GM19328 (cell line): ENCODE results near the gene ROBO4.

ENCODE experiments used
- ATAC-seq: cut with Tn5 transposase; IDR thresholded peaks from one replicate; pipeline ENCODE4 v1.9.1; 2021; ENCODE audit warnings: mild to moderate bottlenecking, moderate library complexity; ENCODE audit not compliant: unreplicated experiment

The ROBO4 gene

DNA sequence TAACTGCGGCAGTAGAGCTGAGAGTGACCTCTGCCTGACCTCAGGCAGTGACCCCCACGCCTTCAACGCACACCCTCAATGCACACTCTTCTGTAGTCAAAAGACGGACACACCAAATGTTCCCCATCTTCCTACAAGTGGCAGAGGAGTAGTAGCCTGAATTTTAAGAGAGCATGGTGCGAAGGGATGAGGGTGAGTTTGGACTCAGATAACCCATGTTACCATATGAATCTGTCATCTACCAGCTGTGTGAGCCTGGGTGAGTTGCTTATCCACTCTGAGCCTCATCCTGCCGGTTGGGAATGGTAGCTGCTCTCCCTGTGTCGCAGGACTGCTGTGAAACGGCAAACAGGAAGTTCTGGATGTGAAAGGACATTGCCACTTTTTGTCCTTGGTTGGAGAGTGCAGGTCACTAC lies 53.0 kb downstream of the ROBO4 start:
- no peak for ATAC-seq

DNA sequence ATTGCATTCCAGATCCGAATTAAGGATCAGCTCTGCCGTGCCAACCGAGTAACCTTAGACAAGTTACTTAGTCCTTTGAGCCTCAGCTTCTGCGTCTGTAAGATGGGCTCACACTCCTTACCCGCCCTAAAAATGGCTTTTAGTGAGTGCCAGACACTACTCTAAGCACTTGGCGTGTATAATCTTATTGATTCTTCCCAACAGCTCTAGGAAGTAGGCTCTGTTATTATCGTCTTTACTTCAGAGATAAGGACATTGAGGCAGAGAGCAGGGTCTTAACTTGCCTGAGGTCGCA lies 54.1 kb downstream of the ROBO4 start:
- no peak for ATAC-seq

DNA sequence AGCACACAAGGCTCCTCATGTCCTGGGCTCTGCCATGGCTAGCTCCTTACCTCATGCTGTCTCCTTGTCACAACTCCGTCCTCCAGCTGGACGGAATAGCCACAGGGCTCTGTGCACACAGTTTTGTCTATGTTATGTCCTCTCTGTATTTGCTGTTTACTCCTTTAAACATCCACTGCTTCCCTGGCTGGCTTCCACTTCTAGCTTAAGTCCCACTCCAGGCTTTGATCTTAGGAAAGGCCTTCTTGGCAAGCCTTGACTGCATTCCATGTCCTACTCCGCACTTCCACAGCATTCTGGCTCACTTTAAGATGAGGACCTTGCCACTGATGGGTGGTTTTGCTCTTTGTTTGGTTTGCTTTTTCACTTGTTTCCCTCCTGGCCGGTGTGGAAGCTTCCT lies 55.4 kb downstream of the ROBO4 start:
- ATAC-seq, result no peak

DNA sequence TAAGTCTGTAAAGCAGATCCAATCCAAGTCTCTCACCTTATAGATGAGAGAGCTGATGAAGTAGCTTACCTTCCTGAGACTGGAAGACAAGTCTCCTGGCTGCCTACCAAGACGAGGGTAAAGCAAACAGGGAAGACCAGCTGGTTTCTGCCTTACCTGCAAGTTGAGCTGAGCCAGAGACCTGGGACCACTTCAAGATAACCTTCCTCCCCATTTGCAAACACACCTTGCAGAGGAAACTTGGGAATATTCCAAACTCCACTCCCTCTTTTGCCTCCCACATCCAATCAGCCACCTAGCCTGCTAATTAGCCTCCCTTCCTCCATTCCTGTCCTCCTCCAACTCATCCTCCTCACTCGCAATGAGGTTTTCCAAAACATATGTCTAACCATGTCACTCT lies 55.8 kb downstream of the ROBO4 start:
- no peak for ATAC-seq

DNA sequence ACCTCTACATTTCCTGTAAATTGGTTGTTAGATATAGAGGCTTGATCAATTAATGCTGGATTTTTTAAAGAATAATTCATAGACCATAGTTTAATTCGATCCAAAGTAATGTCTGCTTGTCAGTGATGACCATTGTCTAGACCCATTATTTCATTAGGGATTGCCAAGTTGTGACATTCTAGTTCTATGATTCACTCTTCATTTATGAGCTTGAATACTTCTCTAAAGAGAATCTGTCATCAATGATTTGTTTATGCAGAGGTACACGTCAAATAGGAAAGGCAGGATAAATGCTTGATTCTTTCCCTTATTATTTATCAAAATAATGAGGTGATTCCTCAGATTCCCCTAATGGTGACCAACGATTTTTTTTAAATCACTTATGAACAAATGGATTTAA lies 56.5 kb downstream of the ROBO4 start:
- no peak for ATAC-seq

DNA sequence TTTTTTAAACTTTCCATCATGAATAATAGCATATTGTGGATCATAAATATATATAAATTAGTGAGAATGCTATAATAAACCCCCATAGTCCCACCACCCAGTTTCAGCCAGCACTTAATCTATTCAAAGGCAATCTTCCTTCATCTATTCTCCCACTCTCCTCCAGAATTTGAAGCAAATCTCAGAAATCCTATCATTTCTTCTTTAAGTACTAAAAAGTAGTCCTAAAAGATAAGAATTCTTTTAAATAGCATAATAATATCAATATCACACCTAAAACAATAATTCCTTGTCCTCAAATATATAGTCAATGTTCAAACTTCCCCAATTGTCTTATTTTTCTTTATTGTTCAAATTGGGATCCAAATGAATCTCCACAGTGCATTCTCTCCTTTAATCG lies 57.0 kb downstream of the ROBO4 start:
- no peak for ATAC-seq

DNA sequence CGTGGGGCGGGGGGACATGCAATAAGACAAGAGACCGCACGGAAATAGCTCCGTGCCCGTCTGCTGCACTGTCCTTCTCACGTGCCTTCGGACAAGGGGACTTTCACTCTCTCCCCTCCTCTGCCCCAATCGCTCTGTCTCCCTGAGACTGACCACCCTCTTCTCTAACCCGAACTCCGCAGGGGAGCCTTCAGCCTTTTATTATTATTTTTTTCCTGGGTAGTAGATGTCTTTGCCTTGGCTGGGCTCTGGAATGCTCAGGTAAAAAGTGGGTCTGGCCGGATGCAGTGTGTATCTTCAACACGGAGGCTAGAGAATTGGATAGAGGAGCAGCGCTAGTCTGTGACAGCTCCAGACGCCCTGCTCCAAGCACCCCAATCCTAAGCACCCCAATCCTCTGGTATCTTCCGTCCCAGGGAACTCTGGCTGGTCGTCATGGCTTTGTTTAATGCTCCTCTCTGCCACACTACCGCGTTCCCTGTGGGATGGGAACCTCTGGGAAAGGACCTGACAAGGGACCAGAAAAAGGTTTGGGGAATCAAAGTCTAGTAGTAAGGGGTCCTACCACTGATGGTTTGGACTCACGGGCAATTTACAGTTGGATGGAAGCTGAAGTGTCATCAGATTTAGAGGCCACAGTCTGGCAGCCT lies 57.6 kb downstream of the ROBO4 start:
- ATAC-seq, result no peak

DNA sequence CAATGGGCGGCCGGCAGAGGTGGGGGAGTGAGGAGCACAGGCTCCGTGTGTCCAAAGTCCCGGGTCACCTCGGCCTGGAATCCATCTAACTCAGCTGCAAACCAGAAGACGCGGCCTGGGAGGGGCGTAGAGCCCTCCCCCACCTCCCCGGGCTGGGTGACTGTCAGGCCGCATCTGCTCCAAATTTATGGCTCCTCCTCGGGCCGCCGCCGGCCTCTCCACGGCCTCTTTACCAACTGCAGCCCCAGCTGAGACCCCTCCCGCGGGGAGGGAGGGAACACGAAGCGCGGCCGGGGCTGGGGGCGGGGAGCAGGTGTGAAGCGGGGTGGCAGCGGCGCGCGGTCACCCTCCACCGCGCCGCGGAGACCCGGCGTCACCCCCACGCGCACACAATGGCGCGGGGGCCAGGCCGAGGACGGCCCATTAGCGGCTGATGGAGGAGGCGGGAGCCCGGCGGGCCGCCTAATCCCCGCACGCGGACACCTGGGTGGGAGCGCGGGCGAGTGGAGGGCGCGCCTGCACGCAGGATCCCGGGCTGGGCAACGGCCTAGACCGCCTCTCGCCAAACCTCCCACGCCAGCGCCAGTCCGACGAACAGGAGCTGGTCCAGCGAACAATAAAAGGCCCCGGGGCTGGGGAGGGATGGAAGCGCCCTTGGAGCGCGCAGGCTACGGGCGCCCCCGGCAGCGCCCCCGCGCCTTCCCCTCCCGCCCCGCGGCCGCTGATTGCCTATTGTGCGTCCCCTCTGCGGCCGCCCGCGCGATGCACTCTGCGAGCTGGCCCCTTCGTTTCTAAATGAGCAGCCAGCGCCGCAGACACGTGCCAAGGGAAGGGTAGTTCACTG lies 58.3 kb downstream of the ROBO4 start:
- no peak for ATAC-seq

DNA sequence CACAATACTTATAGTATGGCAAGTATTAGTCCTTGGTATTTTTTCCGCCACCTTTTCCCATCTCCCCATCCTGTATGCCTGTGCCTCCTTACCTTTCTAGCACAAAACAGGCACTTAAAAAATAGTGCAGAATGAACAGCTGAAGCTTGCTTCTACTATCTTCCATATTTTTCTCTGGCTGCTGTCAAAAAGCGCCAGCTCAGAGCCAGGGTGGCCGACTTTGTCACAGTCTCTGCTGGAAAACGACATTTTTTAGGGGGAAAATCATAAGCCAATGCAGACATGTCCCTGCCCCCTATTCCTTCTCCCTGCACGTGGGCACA lies 58.9 kb downstream of the ROBO4 start:
- ATAC-seq, result no peak

DNA sequence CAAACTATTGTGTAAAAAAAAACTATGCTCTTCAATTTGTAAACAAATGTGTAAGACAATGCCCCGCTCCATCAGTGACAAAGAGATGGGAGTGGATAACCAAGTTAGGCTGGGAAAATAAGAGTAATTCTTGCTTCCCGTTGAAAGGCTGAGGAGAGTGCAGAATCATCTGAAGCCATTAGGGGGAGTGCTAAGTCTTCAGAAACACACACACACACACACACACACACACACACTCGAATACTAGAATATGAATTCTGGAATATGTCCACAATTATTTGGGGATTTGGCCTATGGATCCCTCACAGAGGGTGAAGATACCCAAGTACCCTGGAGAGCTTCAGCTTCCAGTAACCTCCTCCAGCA lies 60.2 kb downstream of the ROBO4 start:
- no peak for ATAC-seq

DNA sequence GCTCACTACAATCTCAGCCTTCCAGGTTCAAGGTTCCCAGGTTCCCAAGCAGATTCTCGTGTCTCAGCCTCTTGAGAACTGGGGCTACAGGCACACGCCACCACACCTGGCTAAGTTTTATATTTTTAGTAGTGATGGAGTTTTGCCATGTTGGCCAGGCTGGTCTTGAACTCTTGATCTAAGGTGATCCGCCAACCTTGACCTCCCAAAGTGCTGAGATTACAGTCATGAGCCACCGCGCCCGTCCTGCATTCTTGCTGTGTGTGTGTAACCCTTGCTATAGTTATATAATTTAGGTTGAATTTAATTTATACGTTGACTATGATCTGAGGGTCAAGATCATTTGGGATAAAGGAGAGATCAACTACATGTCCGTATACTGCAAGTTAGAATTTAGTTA lies 61.7 kb downstream of the ROBO4 start:
- ATAC-seq, result no peak

DNA sequence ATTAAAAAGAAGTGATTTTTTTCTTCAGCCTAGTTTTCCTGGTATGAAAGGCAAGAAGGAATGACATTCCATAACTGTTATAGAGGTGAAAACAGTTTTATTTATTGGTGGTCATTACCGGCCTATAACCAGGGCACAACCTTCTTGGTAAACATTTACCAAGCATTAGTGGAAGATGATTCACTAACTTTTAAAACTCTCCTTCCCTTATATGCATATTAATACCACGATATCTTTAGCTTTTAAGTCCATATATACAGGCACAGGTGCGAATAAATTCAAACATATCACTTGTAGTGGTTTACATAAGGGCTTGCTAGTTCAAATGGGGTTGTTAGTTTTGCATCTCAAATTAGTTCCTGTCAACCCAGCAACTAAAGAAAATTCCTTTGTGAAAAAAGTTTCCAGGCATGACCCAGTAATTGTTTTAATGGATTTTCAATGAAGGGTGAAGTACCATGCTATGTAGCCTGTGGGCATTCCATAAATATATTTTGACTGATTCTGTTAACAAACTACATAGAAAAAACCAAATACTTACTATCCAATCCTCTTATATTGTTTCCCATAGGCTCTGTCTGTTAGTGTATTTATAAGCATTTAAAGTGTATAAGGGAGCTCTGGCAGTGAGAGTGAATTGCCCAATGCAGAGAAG lies 63.0 kb downstream of the ROBO4 start:
- ATAC-seq, result no peak
